Esophagus muscularis mucosa (tissue), 4 donors: ENCODE measurements around the gene MBOAT1. TPM values are rescaled to one million over a fixed set of nuclear protein-coding genes. Genes with fewer than 3 reads are reported as not detected.

ENCODE experiments used
- DNase-seq: peaks from one replicate; pipeline ENCODE4 v3.0.0-alpha.2; 2017; ENCODE audit errors: extremely low spot score
- H3K27ac ChIP-seq, 4 donors: fragments of 200-600 bp; sonication (generic); replicated peaks in 1 of 4; 1 replicate in 3 of 4; 2 replicates in 1 of 4; pipeline ENCODE4 v1.5.1; 2016 to 2019; ENCODE audit warnings: mild to moderate bottlenecking in 1 of 4
- H3K27me3 ChIP-seq, 4 donors: fragments of 200-600 bp; sonication (generic); one replicate each; pipeline versions ENCODE4 v1.5.1 to v1.6.0; 2016 to 2019
- H3K36me3 ChIP-seq, 4 donors: fragments of 200-600 bp; sonication (generic); one replicate each; pipeline ENCODE4 v1.5.1; 2016 to 2019
- H3K4me1 ChIP-seq, 4 donors: fragments of 200-600 bp; sonication (generic); one replicate each; pipeline ENCODE4 v1.5.1; 2016 to 2019
- H3K4me3 ChIP-seq, 4 donors: fragments of 200-600 bp; sonication (generic); 1 replicate in 2 of 4; 2 replicates in 2 of 4; pipeline ENCODE4 v1.5.1; 2016 to 2019; ENCODE audit warnings: mild to moderate bottlenecking in 4 of 4, moderate library complexity in 1 of 4
- H3K9me3 ChIP-seq, 4 donors: fragments of 200-600 bp; sonication (generic); 1 replicate in 3 of 4; 2 replicates in 1 of 4; pipeline ENCODE4 v1.5.1; 2016 to 2019
- CTCF ChIP-seq, 3 experiments: fragments of 200-600 bp in 2 of 3; fragments of 450-650 bp in 1 of 3; sonication (generic) in 2 of 3; IDR thresholded peaks; one replicate each; pipeline ENCODE4 v1.5.1; 2017 to 2019; ENCODE audit warnings: antibody characterized with exemption in 3 of 3, mild to moderate bottlenecking in 2 of 3, moderate library complexity in 1 of 3
- EP300 ChIP-seq: sonication (generic); formaldehyde crosslinking; IDR thresholded peaks from one replicate; pipeline ENCODE4 v1.6.1; 2017; ENCODE audit warnings: antibody characterized with exemption
- POLR2A ChIP-seq: fragments of 450-650 bp; IDR thresholded peaks from one replicate; pipeline ENCODE4 v1.6.1; 2017; ENCODE audit warnings: antibody characterized with exemption, moderate library complexity, mild to moderate bottlenecking, low read depth
- POLR2AphosphoS5 ChIP-seq, 2 donors: sonication (generic); formaldehyde crosslinking; IDR thresholded peaks; one replicate each; pipeline ENCODE4 v1.6.1; 2017; ENCODE audit warnings: antibody characterized with exemption in 2 of 2
- WGBS: methylation state at CpG from one replicate; pipeline ENCODE4 v1.1.5; 2018; 5-methylcytosine and 5-hydroxymethylcytosine counted together
- intact Hi-C: fragments of 100-400 bp; cut with DNase I; formaldehyde crosslinking; loops from one replicate; pipeline ENCODE4 v1.15.1; 2023
- total RNA-seq, 4 donors: library from RNA; depleted of rRNA; stranded (reverse); fragments of >200 nt; gene quantifications; one replicate each; pipeline versions ENCODE4 v1.1.0 to v1.2.1, GENCODE V29; 2016

Gene MBOAT1
- total RNA-seq, 4 donors from 2014 or later, result 4.3 to 5.6 (median 4.7) TPM

- H3K27ac ChIP-seq, result peak overlapping the region; percentile 57 to 78 (median 70)
- no peak for TF ChIP-seq POLR2A
- TF ChIP-seq CTCF (IDR thresholded peaks at IDR 0.05), result no peak
- no peak for TF ChIP-seq POLR2AphosphoS5 (IDR thresholded peaks at IDR 0.05)
- TF ChIP-seq EP300, result no peak
- peaks cover 7 to 18% (median 17%) of the 10 kb centered on the region in 4 donors for H3K4me1 ChIP-seq
- no peaks in the 10 kb centered on the region for H3K9me3 ChIP-seq
- intact Hi-C loops, result no loop called here
- H3K36me3 ChIP-seq, result peaks cover 0 to 45% (median 17%) of the 10 kb centered on the region in 4 donors
- peak overlapping the region in 1 of 4 donors; percentile 15 for H3K4me3 ChIP-seq
- 42% methylated on average over 9 of the region's 9 CpGs for WGBS
- DNase-seq, result no peak
- H3K27me3 ChIP-seq, result no peaks in the 10 kb centered on the region
Observed at GRCh38 chr6:20115246-20115980, 96.9 kb downstream of the MBOAT1 start.

DNA sequence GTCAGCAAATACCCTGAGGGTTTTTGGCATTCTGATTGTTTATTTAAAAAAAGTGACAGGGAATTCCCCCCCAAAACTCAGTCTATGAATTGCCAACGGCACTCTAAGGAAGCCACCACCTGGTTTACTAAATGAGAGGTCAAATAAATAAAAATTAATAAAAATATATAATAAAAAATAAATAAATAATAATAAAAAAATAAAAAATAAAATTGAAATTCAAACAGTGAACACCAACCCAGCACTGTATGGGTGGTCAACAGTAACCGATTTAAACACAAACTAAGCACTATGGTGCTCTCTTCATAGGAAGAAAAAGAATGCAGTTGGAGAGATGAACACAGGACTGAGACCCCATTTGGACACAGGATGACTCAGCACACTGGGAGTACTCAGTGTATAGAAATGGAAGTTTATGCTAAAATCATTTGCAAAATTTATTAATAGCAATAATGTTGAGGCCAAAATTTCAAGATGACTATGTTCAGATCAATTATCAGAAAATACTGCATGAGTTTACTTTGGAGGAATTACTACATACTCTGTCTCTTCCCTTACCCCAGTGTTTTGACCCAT, 98.5 kb downstream of the MBOAT1 start:
- no peak for TF ChIP-seq POLR2A
- TF ChIP-seq CTCF (IDR thresholded peaks at IDR 0.05), result no peak
- no peak for TF ChIP-seq EP300
- no peak for TF ChIP-seq POLR2AphosphoS5 (IDR thresholded peaks at IDR 0.05)
- H3K4me1 ChIP-seq, result peaks cover 7 to 18% (median 15%) of the 10 kb centered on the region in 4 donors
- no peak overlapping the region for H3K4me3 ChIP-seq
- intact Hi-C loops, result no loop called here
- WGBS, result 88% methylated on average over 2 of the region's 2 CpGs
- H3K27me3 ChIP-seq, result no peaks in the 10 kb centered on the region
- H3K27ac ChIP-seq, result no peak overlapping the region
- DNase-seq, result no peak
- peaks cover 0 to 54% (median 23%) of the 10 kb centered on the region in 4 donors for H3K36me3 ChIP-seq
- no peaks in the 10 kb centered on the region for H3K9me3 ChIP-seq

GRCh38 chr6:20112841-20113240, 99.4 kb downstream of the MBOAT1 start:
- Histone ChIP-seq H3K4me1 (peaks cover 7 to 22% (median 16%) of the 10 kb centered on the region in 4 donors), H3K4me3 (no peak overlapping the region), H3K9me3 (no peaks in the 10 kb centered on the region), H3K27me3 (no peaks in the 10 kb centered on the region), H3K27ac (no peak overlapping the region), H3K36me3 (peaks cover 0 to 58% (median 21%) of the 10 kb centered on the region in 4 donors)
- WGBS, result 97% methylated on average over 5 of the region's 5 CpGs
- TF ChIP-seq POLR2AphosphoS5 (IDR thresholded peaks at IDR 0.05) (no peak), POLR2A (no peak)
- DNase-seq, result no peak
- intact Hi-C loops, result no loop called here

DNA sequence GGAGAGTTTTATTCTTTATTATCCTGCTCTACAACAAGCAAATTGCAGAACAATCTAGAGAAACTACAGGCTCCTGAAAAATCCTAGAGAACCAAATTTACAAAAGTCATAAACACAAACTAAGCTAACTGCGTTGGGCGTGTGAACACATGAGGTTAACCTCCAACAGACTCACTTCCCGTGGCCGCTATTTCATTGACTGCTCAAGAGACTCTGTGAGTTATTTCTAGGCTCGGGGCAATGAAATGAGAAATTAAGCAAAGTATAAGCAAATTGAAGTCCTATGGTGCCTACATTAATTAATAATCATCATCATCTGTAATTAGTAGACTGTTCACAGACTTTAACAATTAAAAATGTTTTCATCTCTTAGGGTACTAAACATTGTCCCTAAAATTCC, 100.0 kb downstream of the MBOAT1 start:
- no peak for DNase-seq
- Histone ChIP-seq H3K27ac (no peak overlapping the region), H3K27me3 (no peaks in the 10 kb centered on the region), H3K4me1 (peaks cover 7 to 22% (median 18%) of the 10 kb centered on the region in 4 donors), H3K4me3 (no peak overlapping the region), H3K9me3 (no peaks in the 10 kb centered on the region), H3K36me3 (peaks cover 0 to 57% (median 22%) of the 10 kb centered on the region in 4 donors)
- intact Hi-C loops, result no loop called here
- TF ChIP-seq POLR2AphosphoS5 (IDR thresholded peaks at IDR 0.05) (no peak), EP300 (no peak), POLR2A (no peak), CTCF (IDR thresholded peaks at IDR 0.05) (no peak)
- 96% methylated on average over 5 of the region's 5 CpGs for WGBS

DNA sequence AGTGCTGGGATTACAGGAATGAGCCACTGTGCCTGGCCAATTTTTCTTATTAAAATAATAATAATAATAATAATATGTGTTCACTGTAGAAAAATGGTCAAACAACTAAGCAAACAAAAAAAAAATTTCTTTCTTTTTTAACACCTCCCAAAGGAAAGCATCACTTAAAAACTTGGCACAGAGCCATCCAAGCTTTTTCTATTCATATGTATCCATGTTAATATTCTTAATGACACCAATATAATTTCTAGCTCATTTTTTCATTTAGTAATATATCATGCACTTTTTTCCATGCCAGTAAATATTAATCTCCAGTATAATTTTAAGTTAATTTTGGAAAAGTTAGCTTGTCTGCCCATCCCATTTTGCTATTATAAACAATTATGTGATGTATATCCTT, 101.8 kb downstream of the MBOAT1 start:
- no peak for DNase-seq
- Histone ChIP-seq H3K36me3 (peaks cover 0 to 64% (median 24%) of the 10 kb centered on the region in 4 donors), H3K9me3 (no peaks in the 10 kb centered on the region), H3K27ac (no peak overlapping the region), H3K4me1 (peaks cover 0 to 15% (median 11%) of the 10 kb centered on the region in 4 donors), H3K4me3 (no peak overlapping the region), H3K27me3 (no peaks in the 10 kb centered on the region)
- intact Hi-C loops, result no loop called here
- TF ChIP-seq POLR2AphosphoS5 (IDR thresholded peaks at IDR 0.05), result no peak
- TF ChIP-seq CTCF (IDR thresholded peaks at IDR 0.05), result no peak
- TF ChIP-seq POLR2A, result no peak
- TF ChIP-seq EP300, result no peak
